GM23338 (cell line): ENCODE results near the gene EXOC7.

Source experiments
- CREB1 ChIP-seq: fragments of 250-450 bp; sonication (Bioruptor Pico); IDR thresholded peaks from 2 replicates; pipeline ENCODE4 v1.5.0; 2020; ENCODE audit warnings: low read depth, mild to moderate bottlenecking, moderate library complexity
- EZH2 ChIP-seq: fragments of 200-600 bp; sonication (generic); IDR thresholded peaks from one replicate; pipeline ENCODE4 v1.8.0; 2017; ENCODE audit warnings: antibody characterized with exemption, mild to moderate bottlenecking, low read depth; ENCODE audit not compliant: unreplicated experiment
- EZH2phosphoT487 ChIP-seq: fragments of 200-600 bp; sonication (generic); IDR thresholded peaks from one replicate; pipeline ENCODE4 v1.8.1; 2018; ENCODE audit warnings: antibody characterized with exemption; ENCODE audit not compliant: unreplicated experiment
- JUNB ChIP-seq: IDR thresholded peaks from one replicate; pipeline ENCODE4 v1.6.1; 2016; ENCODE audit warnings: antibody characterized with exemption; ENCODE audit not compliant: unreplicated experiment
- NANOG ChIP-seq: IDR thresholded peaks from 2 replicates; pipeline ENCODE4 v1.6.1; 2016; ENCODE audit warnings: antibody characterized with exemption, borderline replicate concordance
- POLR2AphosphoS5 ChIP-seq: IDR thresholded peaks from 2 replicates; pipeline ENCODE4 v1.6.1; 2016; ENCODE audit warnings: antibody characterized with exemption, low read depth
- STAT1 ChIP-seq: IDR thresholded peaks from one replicate; pipeline ENCODE4 v1.6.1; 2016; ENCODE audit warnings: antibody characterized with exemption; ENCODE audit not compliant: unreplicated experiment
- TF ChIP-seq, protein P1 (sequence below), 2 experiments: fragments of 200-600 bp in 1 of 2; sonication (generic) in 1 of 2; conservative IDR thresholded peaks; 2 replicates each; pipeline versions ENCODE4 v1.5.1 to v1.6.1; 2016 to 2017; ENCODE audit warnings: antibody characterized with exemption in 2 of 2, low read depth in 2 of 2, mild to moderate bottlenecking in 2 of 2, moderate library complexity in 1 of 2
- TF ChIP-seq, protein P2 (sequence below): IDR thresholded peaks from one replicate; pipeline ENCODE4 v1.6.1; 2018; ENCODE audit warnings: antibody characterized with exemption; ENCODE audit not compliant: unreplicated experiment

DNA sequence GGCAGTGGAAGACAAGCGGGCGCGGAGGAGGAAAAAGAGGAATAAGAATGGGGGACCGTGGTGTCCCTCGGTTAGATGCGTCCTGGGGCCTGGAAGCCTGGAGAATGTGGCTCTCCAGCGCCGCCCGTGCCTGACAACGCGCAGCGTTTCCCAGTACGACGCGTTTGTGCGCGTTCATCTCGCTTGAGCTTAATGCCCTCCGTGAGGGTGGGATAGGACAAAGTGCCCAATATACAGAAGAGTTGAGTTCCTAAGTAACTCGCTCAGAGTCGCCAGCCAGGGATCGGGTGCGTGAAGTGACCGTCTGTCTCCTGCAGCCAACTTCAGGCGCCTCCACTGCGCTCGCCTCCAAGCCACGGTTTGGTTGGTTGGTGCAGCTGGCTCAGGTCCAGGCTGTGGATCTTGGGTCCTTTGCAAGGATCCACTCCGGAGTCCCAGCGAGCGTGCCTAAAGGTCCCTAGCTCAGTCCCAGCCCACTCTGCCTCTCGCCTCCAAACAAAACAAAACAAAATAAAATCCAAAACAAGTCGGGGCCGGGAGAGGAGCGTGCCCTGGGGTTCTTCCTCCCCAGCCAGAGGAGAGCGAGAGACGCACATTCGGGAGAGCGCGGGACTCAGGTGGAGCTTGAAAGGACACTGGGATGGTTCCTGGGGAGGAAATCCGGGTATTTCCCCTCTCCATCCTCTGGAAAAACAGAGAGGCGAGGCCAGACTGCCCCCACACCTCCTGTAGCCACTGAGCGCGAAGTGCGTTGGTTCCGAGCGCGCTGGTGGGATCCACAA lies 28.0 kb downstream of the EXOC7 start:
- TF ChIP-seq, protein P1, sequence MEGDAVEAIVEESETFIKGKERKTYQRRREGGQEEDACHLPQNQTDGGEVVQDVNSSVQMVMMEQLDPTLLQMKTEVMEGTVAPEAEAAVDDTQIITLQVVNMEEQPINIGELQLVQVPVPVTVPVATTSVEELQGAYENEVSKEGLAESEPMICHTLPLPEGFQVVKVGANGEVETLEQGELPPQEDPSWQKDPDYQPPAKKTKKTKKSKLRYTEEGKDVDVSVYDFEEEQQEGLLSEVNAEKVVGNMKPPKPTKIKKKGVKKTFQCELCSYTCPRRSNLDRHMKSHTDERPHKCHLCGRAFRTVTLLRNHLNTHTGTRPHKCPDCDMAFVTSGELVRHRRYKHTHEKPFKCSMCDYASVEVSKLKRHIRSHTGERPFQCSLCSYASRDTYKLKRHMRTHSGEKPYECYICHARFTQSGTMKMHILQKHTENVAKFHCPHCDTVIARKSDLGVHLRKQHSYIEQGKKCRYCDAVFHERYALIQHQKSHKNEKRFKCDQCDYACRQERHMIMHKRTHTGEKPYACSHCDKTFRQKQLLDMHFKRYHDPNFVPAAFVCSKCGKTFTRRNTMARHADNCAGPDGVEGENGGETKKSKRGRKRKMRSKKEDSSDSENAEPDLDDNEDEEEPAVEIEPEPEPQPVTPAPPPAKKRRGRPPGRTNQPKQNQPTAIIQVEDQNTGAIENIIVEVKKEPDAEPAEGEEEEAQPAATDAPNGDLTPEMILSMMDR (conservative IDR thresholded peaks at IDR 0.05; ENCODE audit: low read depth in 2 of 2) = peak; percentile 37 to 63
- TF ChIP-seq, protein P2, sequence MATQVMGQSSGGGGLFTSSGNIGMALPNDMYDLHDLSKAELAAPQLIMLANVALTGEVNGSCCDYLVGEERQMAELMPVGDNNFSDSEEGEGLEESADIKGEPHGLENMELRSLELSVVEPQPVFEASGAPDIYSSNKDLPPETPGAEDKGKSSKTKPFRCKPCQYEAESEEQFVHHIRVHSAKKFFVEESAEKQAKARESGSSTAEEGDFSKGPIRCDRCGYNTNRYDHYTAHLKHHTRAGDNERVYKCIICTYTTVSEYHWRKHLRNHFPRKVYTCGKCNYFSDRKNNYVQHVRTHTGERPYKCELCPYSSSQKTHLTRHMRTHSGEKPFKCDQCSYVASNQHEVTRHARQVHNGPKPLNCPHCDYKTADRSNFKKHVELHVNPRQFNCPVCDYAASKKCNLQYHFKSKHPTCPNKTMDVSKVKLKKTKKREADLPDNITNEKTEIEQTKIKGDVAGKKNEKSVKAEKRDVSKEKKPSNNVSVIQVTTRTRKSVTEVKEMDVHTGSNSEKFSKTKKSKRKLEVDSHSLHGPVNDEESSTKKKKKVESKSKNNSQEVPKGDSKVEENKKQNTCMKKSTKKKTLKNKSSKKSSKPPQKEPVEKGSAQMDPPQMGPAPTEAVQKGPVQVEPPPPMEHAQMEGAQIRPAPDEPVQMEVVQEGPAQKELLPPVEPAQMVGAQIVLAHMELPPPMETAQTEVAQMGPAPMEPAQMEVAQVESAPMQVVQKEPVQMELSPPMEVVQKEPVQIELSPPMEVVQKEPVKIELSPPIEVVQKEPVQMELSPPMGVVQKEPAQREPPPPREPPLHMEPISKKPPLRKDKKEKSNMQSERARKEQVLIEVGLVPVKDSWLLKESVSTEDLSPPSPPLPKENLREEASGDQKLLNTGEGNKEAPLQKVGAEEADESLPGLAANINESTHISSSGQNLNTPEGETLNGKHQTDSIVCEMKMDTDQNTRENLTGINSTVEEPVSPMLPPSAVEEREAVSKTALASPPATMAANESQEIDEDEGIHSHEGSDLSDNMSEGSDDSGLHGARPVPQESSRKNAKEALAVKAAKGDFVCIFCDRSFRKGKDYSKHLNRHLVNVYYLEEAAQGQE = no peak
- TF ChIP-seq EZH2phosphoT487 (no peak), CREB1 (CRISPR knock-in tag) (no peak), POLR2AphosphoS5 (no peak; the same call in 1 of the 2 replicates), NANOG (no peak), EZH2 (peak; percentile 45), JUNB (no peak), STAT1 (no peak)
